ENCODE data around the gene HLA-DMA. TPM values are rescaled to one million over a fixed set of nuclear protein-coding genes. Genes with fewer than 3 reads are reported as not detected.

HLA-DMA gene
- total and polyA plus RNA-seq, 2 of the 4 experiments (the other 2 are of a cell fraction), result 2.3 to 8.3 TPM

GRCh38 chr6:32971581-32972352, 18.9 kb upstream of the HLA-DMA start:
- in situ Hi-C loops (cut with MboI; ENCODE audit: low sequenced_read_pairs), result loop anchor here (5.0 to 25.0 kb wide), 2 partner anchors 79 to 784 kb away; partner anchors contain the start of genes AGER, AGPAT1, GPSM3 and PBX2
- Histone ChIP-seq H3K23ac (ENCODE audit: low read depth, low read length) (peak overlapping the region; percentile 100; the same call in 1 of the 2 replicates), H3K4me1 (ENCODE audit: control insufficient read depth, insufficient read depth, low read length) (peaks cover 7% of the 10 kb centered on the region), H2BK15ac (ENCODE audit: low read depth, low read length) (no peak overlapping the region; the same call in 2 of the 3 replicates), H4K91ac (ENCODE audit: insufficient read depth, low read depth, low read length) (peak overlapping the region; percentile 100), H4K8ac (ENCODE audit: low read depth in 2 of 2, low read length in 2 of 2) (peak overlapping the region; percentile 99 to 100), H3K4me3 (ENCODE audit: insufficient read depth, low read depth, low read length) (peak overlapping the region; percentile 92), H3K9ac (ENCODE audit: low read depth, low read length) (peak overlapping the region; percentile 99), H3K4me2 (ENCODE audit: low read depth, low read length) (peak overlapping the region; percentile 76), H3K27ac (ENCODE audit: insufficient read depth, low read length) (peak overlapping the region; percentile 100), H3K14ac (replicated peaks; ENCODE audit: low read depth, low read length) (peak overlapping the region; percentile 100), H2AK5ac (ENCODE audit: low read depth, low read length) (peak overlapping the region; percentile 99), H3K27me3 (ENCODE audit: control insufficient read depth, insufficient read depth, low read length) (no peaks in the 10 kb centered on the region), H4K20me1 (ENCODE audit: insufficient read depth, low read length) (peaks cover 52% of the 10 kb centered on the region), H3K9me1 (ENCODE audit: insufficient read depth, low read length) (peaks cover 4% of the 10 kb centered on the region), H2BK20ac (ENCODE audit: low read depth, low read length) (no peak overlapping the region), H2BK5ac (ENCODE audit: low read depth, low read length, poor library complexity, severe bottlenecking) (peak overlapping the region; percentile 98), H3K36me3 (ENCODE audit: control insufficient read depth, insufficient read depth, low read length) (peaks cover 33% of the 10 kb centered on the region), H4K5ac (ENCODE audit: low read depth, low read length) (no peak overlapping the region; the same call in 1 of the 2 replicates), H2AFZ (replicated peaks; ENCODE audit: low read length, poor library complexity) (peak overlapping the region; percentile 77), H3K56ac (ENCODE audit: extremely low read depth, insufficient read depth, low read length) (peak overlapping the region; percentile 100), H3K9me3 (ENCODE audit: control insufficient read depth, insufficient read depth, low read length) (no peaks in the 10 kb centered on the region), H2BK120ac (ENCODE audit: low read depth, low read length) (peak overlapping the region; percentile 92; the same call in 1 of the 2 replicates), H3K4ac (ENCODE audit: low read depth, low read length) (peak overlapping the region; percentile 100), H3K79me1 (ENCODE audit: low read depth in 1 of 2, low read length in 2 of 2) (peaks cover 16 to 49% of the 10 kb centered on the region in 2 experiments), H3K18ac (ENCODE audit: low read depth, low read length) (no peak overlapping the region), H2AK9ac (replicated peaks; ENCODE audit: low read depth, low read length, poor library complexity) (peak overlapping the region; percentile 100)
- BruUV-seq (replicated peaks), result no TSS peak
- dilution Hi-C loops (cut with HindIII; ENCODE audit: low sequenced_read_pairs, unreplicated experiment), result no loop called here
- 0% methylated on average over 7 of the region's 58 CpGs; no CpG with 5 or more reads in 1 of the 2 experiments for WGBS, 2 experiments (ENCODE audit: extremely low coverage in 2 of 2, insufficient read length in 1 of 2)
- ATAC-seq (ENCODE audit: low read depth) (peak; percentile 31), DNase-seq (peak; percentile 100)
- intact Hi-C loops (cut with micrococcal nuclease), result loop anchor here (2.0 to 5.0 kb wide), 5 partner anchors 39 to 784 kb away; partner anchors contain the start of genes PSMB8, RXRB and SLC39A7
- ChIA-PET CTCF (interaction anchor here (0.7 to 2.8 kb wide), 7 partner anchors 9 to 134 kb away, joined by 3 to 18 read pairs (median 4); partner anchors contain the start of genes HLA-DMA and TAP2), POLR2A (ENCODE audit: unreplicated experiment) (interaction anchor here (0.5 to 2.3 kb wide), 20 partner anchors 8 to 790 kb away, joined by 3 to 27 read pairs (median 5); partner anchors contain the start of genes HLA-DMA, TAP1 and TAP2)
- peak; percentile 69; the same call in 1 of the 2 replicates for TF ChIP-seq CHD1 (IDR thresholded peaks at IDR 0.05; ENCODE audit: low read depth, low read length)
- TF ChIP-seq CTCF (conservative IDR thresholded peaks at IDR 0.05; ENCODE audit: low read depth, low read length), result no peak
- TF ChIP-seq ELK1 (IDR thresholded peaks at IDR 0.05; ENCODE audit: borderline replicate concordance, low read depth, low read length), result no peak
- TF ChIP-seq RCOR1 (IDR thresholded peaks at IDR 0.05; ENCODE audit: insufficient replicate concordance, low read length), result no peak
- TF ChIP-seq SMC3 (IDR thresholded peaks at IDR 0.05; ENCODE audit: low read depth, low read length), result peak; percentile 14; the same call in 1 of the 2 replicates
- peak; percentile 21 for TF ChIP-seq NFE2L2 (IDR thresholded peaks at IDR 0.05; ENCODE audit: low read depth, low read length)
- TF ChIP-seq RFX5 (IDR thresholded peaks at IDR 0.05; ENCODE audit: low read depth, low read length), result peak; percentile 92
- TF ChIP-seq POLR2A (IDR thresholded peaks at IDR 0.05; ENCODE audit: low read depth, low read length), result peak; percentile 100
- no peak for TF ChIP-seq MAFK (IDR thresholded peaks at IDR 0.05; ENCODE audit: low read depth, low read length)
- no peak; the same call in 1 of the 2 replicates for TF ChIP-seq USF2 (IDR thresholded peaks at IDR 0.05; ENCODE audit: low read depth, low read length)
- TF ChIP-seq BHLHE40 (IDR thresholded peaks at IDR 0.05; ENCODE audit: low read depth, low read length), result peak; percentile 83
- TF ChIP-seq FOS (IDR thresholded peaks at IDR 0.05; ENCODE audit: low read depth, low read length), result peak; percentile 70
